ENCODE data around the gene CRTAP.
"Not testable (repeated sequence)": the region's sequence is repeated elsewhere in the genome, so short reads cannot be mapped to it uniquely, and the experiment has no call there.

CRTAP gene

GRCh38 chr3:33181229-33181628 is 67.4 kb downstream of the CRTAP start:
- no peak for DNase-seq

DNA sequence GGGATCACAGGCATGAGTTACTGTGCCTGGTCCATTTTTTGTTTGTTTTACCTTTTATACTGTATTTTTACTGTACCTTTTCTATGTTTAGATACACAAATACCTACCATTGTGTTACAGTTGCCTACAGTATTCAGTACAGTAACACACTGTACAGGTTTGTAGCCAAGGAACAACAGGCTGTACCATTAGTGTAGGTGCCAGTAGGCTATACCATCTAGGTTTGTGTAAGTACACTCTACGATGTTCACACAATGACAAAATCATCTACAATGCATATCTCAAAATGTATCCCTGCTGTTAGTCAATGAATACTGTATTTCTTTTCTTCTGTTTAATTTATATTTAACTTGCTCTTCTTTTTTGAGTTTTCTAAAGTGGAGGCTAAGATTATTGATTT is 67.8 kb downstream of the CRTAP start:
- DNase-seq, result not testable (repeated sequence)

DNA sequence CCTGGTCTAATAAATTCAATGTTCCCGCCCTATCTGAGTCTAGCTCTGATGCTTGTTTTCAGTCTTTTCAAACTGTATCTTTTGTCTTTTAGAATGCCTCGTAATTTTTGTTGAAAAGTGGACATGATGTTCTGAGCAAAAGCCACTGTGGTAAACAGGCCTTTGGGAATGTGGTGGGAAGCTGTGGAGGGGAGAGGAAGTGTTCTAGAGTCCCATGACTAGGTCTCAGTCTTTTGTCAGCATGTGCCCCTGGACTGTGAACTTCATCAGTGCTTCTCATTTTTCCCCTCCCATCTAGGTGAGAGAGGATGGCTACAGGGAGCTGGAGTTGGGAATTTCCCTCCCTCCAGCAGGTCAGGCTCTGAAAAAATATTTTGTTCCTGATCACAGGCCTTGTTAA is 71.0 kb downstream of the CRTAP start:
- no peak for DNase-seq

DNA sequence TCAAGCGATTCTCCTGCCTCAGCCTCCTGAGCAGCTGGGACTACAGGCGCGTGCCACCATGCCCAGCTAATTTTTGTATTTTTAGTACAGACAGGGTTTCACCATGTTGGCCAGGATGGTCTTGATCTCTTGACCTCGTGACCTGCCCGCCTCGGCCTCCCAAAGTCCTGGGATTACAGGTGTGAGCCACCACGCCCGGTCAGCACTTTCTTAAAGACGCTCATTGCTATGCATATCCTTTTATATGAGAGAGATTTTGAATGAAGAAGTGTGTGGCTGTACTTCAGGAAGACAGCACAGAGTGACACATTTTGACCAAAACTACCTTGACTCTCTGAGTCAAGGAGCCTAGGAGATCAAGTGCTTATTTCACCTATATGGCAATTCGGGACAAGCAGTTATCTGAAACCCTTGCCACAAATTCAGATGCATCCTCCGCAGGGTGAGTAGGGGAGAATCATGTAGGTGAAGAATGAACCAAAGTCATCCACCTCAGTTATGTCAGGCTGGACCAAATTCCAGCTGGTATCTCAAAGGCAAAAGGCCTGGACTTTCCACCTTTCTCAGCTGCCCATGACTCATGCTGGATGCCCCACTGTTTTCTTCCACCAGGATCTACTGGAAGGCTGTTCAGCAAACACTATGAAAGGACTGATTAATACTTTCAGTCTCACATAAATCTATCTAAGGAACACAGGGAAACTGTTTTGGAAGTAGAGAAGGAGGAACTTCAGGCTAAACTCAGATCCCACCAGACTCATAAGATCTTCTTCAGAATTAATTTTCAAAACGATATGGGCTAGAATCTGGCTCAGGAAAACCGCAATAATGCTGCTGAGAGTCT is 72.9 kb downstream of the CRTAP start:
- no peak for DNase-seq

- DNase-seq, result no peak
Measured at GRCh38 chr3:33187368-33187634, 73.5 kb downstream of the CRTAP start.

DNA sequence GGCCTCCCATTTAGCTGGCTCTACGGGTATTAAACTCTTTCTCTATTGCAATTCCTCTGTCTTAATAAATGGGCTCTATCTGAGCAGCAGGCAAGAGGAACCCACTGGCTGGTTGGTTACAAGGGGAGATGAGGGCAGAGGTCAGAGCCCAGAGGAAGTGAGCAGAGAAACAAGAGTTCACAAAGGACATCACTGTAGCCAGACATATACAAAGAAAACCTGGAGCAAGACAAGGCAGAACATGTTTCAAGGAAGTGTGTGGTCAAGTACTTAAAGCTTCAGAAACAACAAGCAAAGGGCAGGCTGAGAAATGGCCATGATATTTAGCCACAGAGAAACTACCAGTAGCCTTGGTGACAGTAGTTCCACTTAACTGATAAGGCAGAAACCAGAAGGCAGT is 80.5 kb downstream of the CRTAP start:
- DNase-seq, result no peak

DNA sequence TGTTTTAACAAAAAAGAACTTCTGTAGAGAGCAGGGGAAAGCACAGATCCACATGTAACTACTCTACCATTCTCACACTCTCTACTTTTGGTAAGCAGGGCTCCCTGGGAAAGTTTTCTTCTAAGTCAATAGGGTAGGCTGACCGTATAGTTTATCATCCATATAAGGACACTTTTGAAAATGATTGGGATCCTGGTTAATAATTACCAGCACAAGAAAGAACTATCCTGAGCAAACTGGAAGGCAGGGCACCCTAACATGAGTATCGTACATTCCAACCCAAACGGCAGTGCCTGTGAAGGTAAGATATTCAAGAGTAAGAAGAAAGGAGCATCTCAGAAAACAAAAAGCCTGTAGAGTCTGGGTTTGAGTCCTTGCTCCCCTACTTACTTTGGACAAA is 82.7 kb downstream of the CRTAP start:
- DNase-seq, result no peak

Data from NCI-H187 (cell line).